KMS-11 (cell line): ENCODE measurements around the gene PREB.

Experiments
- H2AFZ ChIP-seq: fragments of 200-600 bp; sonication (generic); 2 replicates; pipeline ENCODE4 v1.6.1; 2016; ENCODE audit warnings: antibody characterized with exemption, mixed run types, low read depth
- H3K27ac ChIP-seq: fragments of 200-600 bp; sonication (generic); 2 replicates; pipeline ENCODE4 v1.6.1; 2016; ENCODE audit warnings: mild to moderate bottlenecking, mixed run types
- H3K27me3 ChIP-seq: fragments of 200-600 bp; sonication (generic); 2 replicates; pipeline ENCODE4 v1.6.1; 2017; ENCODE audit warnings: mild to moderate bottlenecking, low read depth, mixed run types, moderate library complexity; ENCODE audit not compliant: insufficient read depth
- H3K36me3 ChIP-seq: fragments of 200-600 bp; sonication (generic); 2 replicates; pipeline ENCODE4 v1.6.1; 2017; ENCODE audit warnings: mild to moderate bottlenecking, mixed run types; ENCODE audit not compliant: insufficient read depth
- H3K4me1 ChIP-seq: fragments of 200-600 bp; sonication (generic); 2 replicates; pipeline ENCODE4 v1.6.1; 2016; ENCODE audit warnings: mild to moderate bottlenecking, low read depth, mixed run types; ENCODE audit not compliant: poor library complexity, severe bottlenecking
- H3K4me2 ChIP-seq: fragments of 200-600 bp; sonication (generic); 2 replicates; pipeline ENCODE4 v1.7.0; 2016; ENCODE audit warnings: mild to moderate bottlenecking, mixed run types
- H3K4me3 ChIP-seq: fragments of 200-600 bp; sonication (generic); IDR thresholded peaks from 2 replicates; pipeline ENCODE4 v1.6.1; 2017; ENCODE audit warnings: low read depth, low read length, mixed read lengths; ENCODE audit not compliant: insufficient read depth
- H3K79me2 ChIP-seq: fragments of 200-600 bp; sonication (generic); 2 replicates; pipeline ENCODE4 v1.6.1; 2016; ENCODE audit warnings: low read depth, mixed run types; ENCODE audit not compliant: insufficient read depth
- H3K9ac ChIP-seq: fragments of 200-600 bp; sonication (generic); 2 replicates; pipeline ENCODE4 v1.6.1; 2016; ENCODE audit warnings: mild to moderate bottlenecking, mixed run types
- H4K20me1 ChIP-seq: fragments of 200-600 bp; sonication (generic); 2 replicates; pipeline ENCODE4 v1.6.1; 2016; ENCODE audit warnings: mild to moderate bottlenecking, mixed run types; ENCODE audit not compliant: insufficient read depth
- CTCF ChIP-seq: fragments of 200-600 bp; sonication (generic); conservative IDR thresholded peaks from 2 replicates; pipeline ENCODE4 v1.6.1; 2017; ENCODE audit warnings: low read depth, mild to moderate bottlenecking, antibody characterized with exemption, low read length, moderate library complexity, mixed read lengths

The PREB gene

DNA sequence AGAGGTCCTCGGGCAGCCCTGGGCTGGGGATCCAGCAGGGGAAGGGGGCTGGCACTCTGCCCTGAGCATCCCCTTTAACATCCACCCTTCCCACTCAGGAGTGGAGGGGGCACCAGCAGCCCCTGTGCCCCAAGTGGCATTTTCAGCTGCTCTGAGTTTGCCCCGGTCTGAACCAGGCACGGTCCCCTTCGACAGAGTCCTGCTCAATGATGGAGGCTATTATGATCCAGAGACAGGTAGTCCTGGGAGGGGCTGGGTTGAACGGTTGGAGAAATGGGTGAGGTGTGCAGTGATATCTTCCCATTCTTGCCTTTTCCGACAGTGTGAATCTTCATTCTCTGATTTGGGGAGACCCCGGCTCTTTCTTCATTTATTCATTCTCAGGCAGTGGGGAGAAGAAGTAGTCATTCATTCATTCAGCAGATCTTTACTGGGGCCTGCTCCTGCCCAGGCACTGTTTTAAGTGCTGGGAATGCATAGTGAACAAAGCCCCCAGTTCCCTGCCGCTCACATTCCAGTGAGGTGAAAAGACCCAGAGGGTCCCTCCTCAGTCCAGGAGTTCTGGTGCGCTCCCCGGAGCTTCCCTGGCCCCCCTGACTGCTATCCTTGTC lies 49.3 kb downstream of the PREB start:
- peak overlapping the region; percentile 76; the same call in 1 of the 2 replicates for H3K9ac ChIP-seq
- H3K27ac ChIP-seq: no peak overlapping the region
- peak overlapping the region; percentile 82 for H3K4me3 ChIP-seq
- H3K4me2 ChIP-seq: peak overlapping the region; percentile 68
- no peaks in the 10 kb centered on the region for H3K27me3 ChIP-seq
- H3K79me2 ChIP-seq: no peaks in the 10 kb centered on the region
- no peaks in the 10 kb centered on the region for H3K36me3 ChIP-seq
- no peak for TF ChIP-seq CTCF
- H4K20me1 ChIP-seq: no peaks in the 10 kb centered on the region
- peaks cover 18% of the 10 kb centered on the region for H3K4me1 ChIP-seq
- H2AFZ ChIP-seq: peak overlapping the region; percentile 90

DNA sequence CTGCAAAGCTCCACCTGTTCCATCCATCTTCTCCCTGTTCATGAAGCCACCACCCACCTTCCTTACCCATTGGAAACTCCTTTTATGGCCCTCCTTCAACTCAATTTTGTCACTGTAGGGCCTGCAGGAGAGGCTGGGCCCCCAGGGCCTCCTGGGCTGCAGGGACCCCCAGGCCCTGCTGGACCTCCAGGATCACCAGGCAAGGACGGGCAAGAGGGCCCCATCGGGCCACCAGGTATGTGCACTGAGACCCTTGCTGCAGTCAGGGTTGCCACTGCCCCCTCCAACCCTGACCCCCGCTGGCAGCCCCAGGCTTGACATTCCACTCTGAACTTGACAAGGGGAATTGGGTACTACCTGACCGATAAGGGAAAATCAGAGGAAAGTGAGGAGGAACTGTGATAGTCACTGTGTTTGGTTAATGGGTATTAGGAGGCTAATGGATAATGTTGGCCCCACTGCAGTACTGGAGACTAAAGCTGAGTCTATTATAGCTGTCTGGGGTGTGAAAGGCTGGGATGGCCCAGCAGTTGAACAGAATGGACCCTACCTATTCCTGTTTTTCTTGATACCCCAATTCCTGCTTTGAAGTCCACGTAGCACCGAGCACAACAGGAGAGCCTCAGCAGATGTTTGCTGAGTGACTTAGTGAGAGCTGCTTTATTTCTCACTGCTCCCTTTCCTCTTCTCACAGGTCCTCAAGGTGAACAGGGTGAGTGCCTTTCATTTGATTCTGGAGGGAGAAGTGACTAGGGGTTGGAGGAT lies 50.0 kb downstream of the PREB start:
- Histone ChIP-seq H3K27me3 (no peaks in the 10 kb centered on the region), H3K27ac (no peak overlapping the region), H4K20me1 (no peaks in the 10 kb centered on the region), H3K79me2 (no peaks in the 10 kb centered on the region), H3K4me1 (peaks cover 18% of the 10 kb centered on the region), H3K4me2 (peak overlapping the region; percentile 68; the same call in 1 of the 2 replicates), H2AFZ (no peak overlapping the region), H3K4me3 (no peak overlapping the region), H3K36me3 (no peaks in the 10 kb centered on the region), H3K9ac (no peak overlapping the region)
- TF ChIP-seq CTCF: no peak

DNA sequence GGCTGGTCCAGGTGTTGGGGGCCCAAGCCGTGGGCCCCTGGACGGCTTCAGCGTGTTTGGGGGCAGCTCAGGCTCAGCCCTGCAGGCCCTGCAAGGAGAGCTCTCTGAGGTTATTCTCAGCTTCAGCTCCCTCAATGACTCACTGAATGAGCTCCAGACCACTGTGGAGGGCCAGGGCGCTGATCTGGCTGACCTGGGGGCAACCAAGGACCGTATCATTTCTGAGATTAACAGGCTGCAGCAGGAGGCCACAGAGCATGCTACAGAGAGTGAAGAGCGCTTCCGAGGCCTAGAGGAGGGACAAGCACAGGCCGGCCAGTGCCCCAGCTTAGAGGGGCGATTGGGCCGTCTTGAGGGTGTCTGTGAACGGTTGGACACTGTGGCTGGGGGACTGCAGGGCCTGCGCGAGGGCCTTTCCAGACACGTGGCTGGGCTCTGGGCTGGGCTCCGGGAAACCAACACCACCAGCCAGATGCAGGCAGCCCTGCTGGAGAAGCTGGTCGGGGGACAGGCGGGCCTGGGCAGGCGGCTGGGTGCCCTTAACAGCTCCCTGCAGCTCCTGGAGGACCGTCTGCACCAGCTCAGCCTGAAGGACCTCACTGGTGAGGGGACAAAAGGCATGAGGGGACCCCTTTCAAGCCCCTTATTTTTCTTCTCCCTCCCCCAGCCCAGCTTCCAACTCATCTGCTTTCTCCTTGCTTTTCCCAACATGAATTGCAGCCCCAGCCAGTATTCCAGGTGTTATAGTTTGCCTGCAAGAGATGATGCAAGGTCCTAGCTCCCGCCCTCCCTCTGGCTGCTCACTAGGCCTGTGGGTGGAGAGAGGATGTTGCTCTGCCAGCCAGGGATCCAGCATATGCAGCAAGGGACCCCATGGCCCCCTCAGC lies 50.8 kb downstream of the PREB start:
- H4K20me1 ChIP-seq: no peaks in the 10 kb centered on the region
- peaks cover 18% of the 10 kb centered on the region for H3K4me1 ChIP-seq
- no peaks in the 10 kb centered on the region for H3K36me3 ChIP-seq
- H2AFZ ChIP-seq: no peak overlapping the region
- no peak for TF ChIP-seq CTCF
- H3K4me3 ChIP-seq: no peak overlapping the region
- no peak overlapping the region for H3K27ac ChIP-seq
- H3K4me2 ChIP-seq: no peak overlapping the region
- no peaks in the 10 kb centered on the region for H3K27me3 ChIP-seq
- no peaks in the 10 kb centered on the region for H3K79me2 ChIP-seq
- H3K9ac ChIP-seq: no peak overlapping the region

DNA sequence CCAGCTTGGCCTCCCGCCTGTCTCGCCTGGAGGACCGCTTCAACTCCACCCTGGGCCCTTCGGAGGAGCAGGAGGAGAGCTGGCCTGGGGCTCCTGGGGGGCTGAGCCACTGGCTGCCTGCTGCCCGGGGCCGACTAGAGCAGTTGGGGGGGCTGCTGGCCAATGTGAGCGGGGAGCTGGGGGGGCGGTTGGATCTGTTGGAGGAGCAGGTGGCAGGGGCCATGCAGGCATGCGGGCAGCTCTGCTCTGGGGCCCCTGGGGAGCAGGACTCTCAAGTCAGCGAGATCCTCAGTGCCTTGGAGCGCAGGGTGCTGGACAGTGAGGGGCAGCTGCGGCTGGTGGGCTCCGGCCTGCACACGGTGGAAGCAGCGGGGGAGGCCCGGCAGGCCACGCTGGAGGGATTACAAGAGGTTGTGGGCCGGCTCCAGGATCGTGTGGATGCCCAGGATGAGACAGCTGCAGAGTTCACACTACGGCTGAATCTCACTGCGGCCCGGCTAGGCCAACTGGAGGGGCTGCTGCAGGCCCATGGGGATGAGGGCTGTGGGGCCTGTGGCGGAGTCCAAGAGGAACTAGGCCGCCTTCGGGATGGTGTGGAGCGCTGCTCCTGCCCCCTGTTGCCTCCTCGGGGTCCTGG lies 51.5 kb downstream of the PREB start:
- H3K4me3 ChIP-seq: no peak overlapping the region
- no peak overlapping the region for H3K27ac ChIP-seq
- peaks cover 16% of the 10 kb centered on the region for H3K4me1 ChIP-seq
- H3K36me3 ChIP-seq: no peaks in the 10 kb centered on the region
- TF ChIP-seq CTCF: no peak
- no peak overlapping the region for H2AFZ ChIP-seq
- H4K20me1 ChIP-seq: no peaks in the 10 kb centered on the region
- no peaks in the 10 kb centered on the region for H3K79me2 ChIP-seq
- no peak overlapping the region for H3K9ac ChIP-seq
- H3K4me2 ChIP-seq: no peak overlapping the region
- H3K27me3 ChIP-seq: peaks cover under 1% of the 10 kb centered on the region; the same call in 1 of the 2 replicates
